Spleen (tissue), 11 donors: Measurements from ENCODE around the gene C3orf20. TPM values are rescaled to one million over a fixed set of nuclear protein-coding genes. Genes with fewer than 3 reads are reported as not detected.
"Not testable (repeated sequence)": the region's sequence is repeated elsewhere in the genome, so short reads cannot be mapped to it uniquely, and the experiment has no call there.

Experiments
- DNase-seq: peaks from one replicate; pipeline ENCODE4 v3.0.0-alpha.2; 2020
- H3K27ac ChIP-seq, 8 donors: fragments of 200-600 bp; sonication (generic) in 7 of 8; 1 replicate in 4 of 8; 2 replicates in 4 of 8; pipeline versions ENCODE4 v1.5.0 to v1.8.0; 2016 to 2021; ENCODE audit warnings: inconsistent platforms in 4 of 8, mild to moderate bottlenecking in 4 of 8, moderate library complexity in 1 of 8
- H3K27me3 ChIP-seq, 7 donors: fragments of 200-600 bp; sonication (generic) in 6 of 7; replicated peaks in 1 of 7; 1 replicate in 4 of 7; 2 replicates in 3 of 7; pipeline versions ENCODE4 v1.5.0 to v1.8.0; 2016 to 2021; ENCODE audit warnings: inconsistent platforms in 3 of 7, mild to moderate bottlenecking in 1 of 7
- H3K36me3 ChIP-seq, 6 donors: fragments of 200-600 bp; sonication (generic) in 5 of 6; 1 replicate in 4 of 6; 2 replicates in 2 of 6; pipeline versions ENCODE4 v1.5.0 to v1.8.0; 2016 to 2021; ENCODE audit warnings: inconsistent platforms in 2 of 6
- H3K4me1 ChIP-seq, 6 donors: fragments of 200-600 bp; sonication (generic) in 5 of 6; 1 replicate in 3 of 6; 2 replicates in 3 of 6; pipeline versions ENCODE4 v1.5.0 to v1.8.0; 2016 to 2021; ENCODE audit warnings: inconsistent platforms in 3 of 6
- H3K4me3 ChIP-seq, 8 donors: fragments of 200-600 bp; sonication (generic) in 7 of 8; 1 replicate in 4 of 8; 2 replicates in 4 of 8; pipeline versions ENCODE4 v1.5.0 to v1.8.0; 2016 to 2021; ENCODE audit warnings: inconsistent platforms in 4 of 8, mild to moderate bottlenecking in 4 of 8, moderate library complexity in 2 of 8
- H3K9me3 ChIP-seq, 8 donors: fragments of 200-600 bp; sonication (generic) in 7 of 8; 1 replicate in 4 of 8; 2 replicates in 4 of 8; pipeline versions ENCODE4 v1.5.0 to v1.8.0; 2016 to 2021; ENCODE audit warnings: inconsistent platforms in 4 of 8
- CTCF ChIP-seq, 11 experiments: fragments of 200-600 bp in 7 of 11; fragments of 450-650 bp in 4 of 11; sonication (generic) in 4 of 11; IDR thresholded peaks in 8 of 11; conservative IDR thresholded peaks in 3 of 11; 1 replicate in 7 of 11; 2 replicates in 4 of 11; pipeline versions ENCODE4 v1.4.0 to v1.8.0; 2016 to 2021; ENCODE audit warnings: antibody characterized with exemption in 11 of 11, inconsistent platforms in 4 of 11, mild to moderate bottlenecking in 1 of 11
- POLR2A ChIP-seq, 3 donors: fragments of 450-650 bp; IDR thresholded peaks; one replicate each; pipeline ENCODE4 v1.5.1; 2017; ENCODE audit warnings: antibody characterized with exemption in 3 of 3, mild to moderate bottlenecking in 1 of 3
- POLR2AphosphoS5 ChIP-seq, 3 donors: sonication (generic); formaldehyde crosslinking; IDR thresholded peaks; one replicate each; pipeline ENCODE4 v1.5.1; 2017; ENCODE audit warnings: antibody characterized with exemption in 3 of 3
- WGBS, 5 donors: extraction: QIAGEN DNeasy Blood & Tissue Kit in 3 of 5; methylation state at CpG; one replicate each; pipeline versions ENCODE4 v1.1.5 to v1.1.7; 2013 to 2018; 5-methylcytosine and 5-hydroxymethylcytosine counted together
- intact Hi-C: fragments of 100-400 bp; cut with DNase I; formaldehyde crosslinking; loops from one replicate; pipeline ENCODE4 v1.15.0; 2023; ENCODE audit warnings: low total_unique reads
- polyA plus RNA-seq, 3 donors: library from polyadenylated mRNA; stranded (reverse); fragments of 200-250 nt; gene quantifications; one replicate each; pipeline ENCODE4 v1.2.1, GENCODE V29; 2013
- total RNA-seq, 7 donors: library from RNA; depleted of rRNA in 3 of 7; stranded (reverse); fragments of >200 nt in 3 of 7; fragmentation: NEBNext Ultra II Directional in 4 of 7; extraction: Animal tissue kit (Norgen Biotek cat#: 25700) in 4 of 7; gene quantifications; one replicate each; pipeline versions ENCODE4 v1.1.0 to v1.2.1, GENCODE V29; 2016 to 2021
- donor health status: healthy with polysubstance abuse.
- donor health status: DM: no; HTN: no; CAD: no; lungs with moderate emphysema.
- donor health status: DM: no; HTN: no; CAD: no.
- donor health status: Bipolar disorder and iron deficiency.
- donor health status: healthy.
- donor health status: DM: no; HTN: no; CAD: no.
- donor health status: DM: yes; HTN: yes; CAD: no.

Gene C3orf20
- total and polyA plus RNA-seq, 10 donors = 0.17 to 1.1 (median 0.30) TPM; not detected in 3

GRCh38 chr3:14750650-14751049 is 75.7 kb downstream of the C3orf20 start:
- intact Hi-C loops = no loop called here
- Histone ChIP-seq H3K36me3 (no peaks in the 10 kb centered on the region), H3K9me3 (peaks cover 0 to 33% (median 23%) of the 10 kb centered on the region in 8 donors), H3K4me3 (no peak overlapping the region), H3K4me1 (no peaks in the 10 kb centered on the region), H3K27me3 (peaks cover 0 to 4% (median 0%) of the 10 kb centered on the region in 7 donors), H3K27ac (no peak overlapping the region)
- WGBS, 5 donors = 76 to 98% (median 89%) methylated on average over 1 of the region's 1 CpG
- no peak for DNase-seq
- TF ChIP-seq CTCF (IDR thresholded peaks at IDR 0.05 in 8 of 11, conservative IDR thresholded peaks at IDR 0.05 in 3 of 11) (no peak), POLR2AphosphoS5 (IDR thresholded peaks at IDR 0.05) (no peak), POLR2A (IDR thresholded peaks at IDR 0.05) (no peak)

- H3K4me1 ChIP-seq, H3K27me3 ChIP-seq, H3K4me3 ChIP-seq, H3K27ac ChIP-seq, intact Hi-C loops, H3K36me3 ChIP-seq, DNase-seq: not testable (repeated sequence)
- H3K9me3 ChIP-seq = peaks cover 0 to 33% (median 23%) of the 10 kb centered on the region in 8 donors
These were observed 78.0 kb downstream of the C3orf20 start for GRCh38 chr3:14752979-14753378.

GRCh38 chr3:14757153-14757700 is 82.3 kb downstream of the C3orf20 start:
- TF ChIP-seq CTCF (IDR thresholded peaks at IDR 0.05 in 8 of 11, conservative IDR thresholded peaks at IDR 0.05 in 3 of 11) = no peak
- no peak for TF ChIP-seq POLR2A (IDR thresholded peaks at IDR 0.05)
- TF ChIP-seq POLR2AphosphoS5 (IDR thresholded peaks at IDR 0.05) = no peak
- WGBS, 5 donors = 57 to 94% (median 93%) methylated on average over 7 to 14 of the region's 14 CpGs
- H3K27me3 ChIP-seq = no peaks in the 10 kb centered on the region
- intact Hi-C loops = no loop called here
- H3K4me3 ChIP-seq = no peak overlapping the region
- H3K36me3 ChIP-seq = no peaks in the 10 kb centered on the region
- peaks cover 0 to 7% (median 0%) of the 10 kb centered on the region in 6 donors for H3K4me1 ChIP-seq
- no peak for DNase-seq
- H3K9me3 ChIP-seq = peaks cover 0 to 9% (median under 1%) of the 10 kb centered on the region in 8 donors
- H3K27ac ChIP-seq = no peak overlapping the region

- Histone ChIP-seq H3K9me3 (no peaks in the 10 kb centered on the region), H3K27ac (no peak overlapping the region), H3K27me3 (no peaks in the 10 kb centered on the region), H3K36me3 (no peaks in the 10 kb centered on the region), H3K4me1 (peaks cover 0 to 7% (median 0%) of the 10 kb centered on the region in 6 donors), H3K4me3 (no peak overlapping the region)
- WGBS, 5 donors = 83 to 95% (median 88%) methylated on average over 4 of the region's 4 CpGs
- DNase-seq = no peak
- intact Hi-C loops = no loop called here
- TF ChIP-seq CTCF (IDR thresholded peaks at IDR 0.05 in 8 of 11, conservative IDR thresholded peaks at IDR 0.05 in 3 of 11) (no peak), POLR2AphosphoS5 (IDR thresholded peaks at IDR 0.05) (no peak), POLR2A (IDR thresholded peaks at IDR 0.05) (no peak)
These were observed 83.4 kb downstream of the C3orf20 start for GRCh38 chr3:14758297-14758696.

GRCh38 chr3:14758959-14759358 is 84.0 kb downstream of the C3orf20 start:
- intact Hi-C loops = no loop called here

More at GRCh38 chr3:14758959-14759358, 84.0 kb downstream of the C3orf20 start:
- no peak for DNase-seq
- WGBS, 5 donors = 87 to 95% (median 92%) methylated on average over 3 of the region's 3 CpGs
- TF ChIP-seq CTCF (IDR thresholded peaks at IDR 0.05 in 8 of 11, conservative IDR thresholded peaks at IDR 0.05 in 3 of 11) (no peak), POLR2A (IDR thresholded peaks at IDR 0.05) (no peak), POLR2AphosphoS5 (IDR thresholded peaks at IDR 0.05) (no peak)
- peaks cover 0 to 7% (median 0%) of the 10 kb centered on the region in 6 donors for H3K4me1 ChIP-seq
- no peak overlapping the region for H3K4me3 ChIP-seq
- H3K9me3 ChIP-seq = no peaks in the 10 kb centered on the region
- no peak overlapping the region for H3K27ac ChIP-seq
- H3K36me3 ChIP-seq = no peaks in the 10 kb centered on the region
- H3K27me3 ChIP-seq = no peaks in the 10 kb centered on the region
